ENCODE results near the gene JARID2. TPM values are rescaled to one million over a fixed set of nuclear protein-coding genes. Genes with fewer than 3 reads are reported as not detected.

JARID2 gene
- total and polyA plus RNA-seq, 7 experiments from 2014 or later, result 6.9 to 39.6 (median 24.1) TPM

GRCh38 chr6:15260099-15260821, 14.4 kb downstream of the JARID2 start:
- H3K27me3 ChIP-seq (ENCODE audit: control insufficient read depth in 2 of 2, insufficient read depth in 2 of 2, low read length in 2 of 2), result no peaks in the 10 kb centered on the region
- intact Hi-C loops (cut with micrococcal nuclease), result no loop called here
- ChIA-PET POLR2A (interaction anchor here (0.6 kb wide), 1 partner anchor 13 kb away, joined by 3 read pairs; no protein-coding TSS in a partner anchor), CTCF (interaction anchor here (1.0 kb wide), 1 partner anchor 230 kb away, joined by 3 read pairs; no protein-coding TSS in a partner anchor)
- H3K4me3 ChIP-seq (ENCODE audit: low read length), result no peak overlapping the region
- ATAC-seq (no peak), DNase-seq (no peak)
- Mint-ChIP-seq H3K27me3 (no peaks in the 10 kb centered on the region), H3K27ac (peak overlapping the region in 8 of 9 donors; percentile 1 to 72 (median 64)), H3K36me3 (peaks cover 0 to 31% (median 7%) of the 10 kb centered on the region in 5 donors), H3K4me1 (peaks cover 85 to 98% (median 91%) of the 10 kb centered on the region in 7 donors), H3K9me3 (peaks cover 0 to 2% (median 0%) of the 10 kb centered on the region in 11 donors), H3K4me3 (peak overlapping the region in 4 of 10 donors; percentile 3 to 36 (median 4))
- H3K4me1 ChIP-seq (ENCODE audit: control insufficient read depth in 2 of 2, insufficient read depth in 2 of 2, low read length in 2 of 2), result peaks cover 18 to 51% of the 10 kb centered on the region in 2 donors
- H3K9me3 ChIP-seq (ENCODE audit: control insufficient read depth in 2 of 3, low read length in 3 of 3), result no peaks in the 10 kb centered on the region
- peak overlapping the region; percentile 43 for H3K27ac ChIP-seq (ENCODE audit: low read depth, low read length)
- H3K36me3 ChIP-seq (ENCODE audit: control insufficient read depth in 2 of 3, insufficient read depth in 3 of 3, low read length in 3 of 3), result no peaks in the 10 kb centered on the region

DNA sequence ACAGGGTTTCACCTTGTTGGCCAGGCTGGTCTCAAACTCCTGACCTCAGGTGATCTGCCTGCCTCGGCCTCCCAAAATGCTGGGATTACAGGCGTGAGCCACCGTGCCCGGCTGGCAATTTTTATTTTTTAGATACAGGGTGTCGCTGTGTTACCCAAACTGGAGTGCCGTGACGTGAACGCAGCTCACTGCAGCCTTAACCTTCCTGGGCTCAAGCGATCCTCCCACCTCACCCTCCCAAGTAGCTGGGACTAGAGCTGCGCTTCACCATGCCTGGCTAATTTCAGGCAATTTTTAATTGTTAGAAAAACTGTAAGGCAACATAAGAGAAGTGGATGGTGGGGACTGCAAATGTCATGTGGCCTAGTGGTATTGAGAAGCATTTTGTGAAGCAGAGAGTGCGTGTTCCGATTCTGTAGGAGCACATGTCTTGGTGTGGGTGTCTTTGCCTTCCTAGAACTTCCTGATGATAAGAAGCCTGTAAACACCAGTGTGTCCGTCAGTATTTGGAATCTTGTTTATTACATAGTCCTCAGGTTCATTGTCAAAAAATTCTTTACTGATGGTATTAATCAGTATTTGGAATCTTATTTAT, 18.0 kb downstream of the JARID2 start:
- no peaks in the 10 kb centered on the region for H3K9me3 ChIP-seq (ENCODE audit: control insufficient read depth in 2 of 3, low read length in 3 of 3)
- H3K4me1 ChIP-seq (ENCODE audit: control insufficient read depth in 2 of 2, insufficient read depth in 2 of 2, low read length in 2 of 2), result peaks cover 15 to 59% of the 10 kb centered on the region in 2 donors
- ATAC-seq (no peak), DNase-seq (no peak)
- Mint-ChIP-seq H3K27me3 (no peaks in the 10 kb centered on the region), H3K27ac (peak overlapping the region in 7 of 9 donors; percentile 16 to 71 (median 40)), H3K4me1 (peaks cover 88 to 98% (median 92%) of the 10 kb centered on the region in 7 donors), H3K4me3 (peak overlapping the region; percentile 49 to 79 (median 71)), H3K36me3 (peaks cover 0 to 15% (median 4%) of the 10 kb centered on the region in 5 donors), H3K9me3 (peaks cover 0 to 2% (median 0%) of the 10 kb centered on the region in 11 donors)
- H3K27me3 ChIP-seq (ENCODE audit: control insufficient read depth in 2 of 2, insufficient read depth in 2 of 2, low read length in 2 of 2), result no peaks in the 10 kb centered on the region
- H3K4me3 ChIP-seq (ENCODE audit: low read length), result no peak overlapping the region
- CTCF ChIA-PET, result no interaction called here
- no peaks in the 10 kb centered on the region for H3K36me3 ChIP-seq (ENCODE audit: control insufficient read depth in 2 of 3, insufficient read depth in 3 of 3, low read length in 3 of 3)
- no peak overlapping the region for H3K27ac ChIP-seq (ENCODE audit: low read depth, low read length)
- POLR2A ChIA-PET, result interaction anchor here (1.0 kb wide), 1 partner anchor 18 kb away, joined by 3 read pairs; the partner anchor contains the start of gene JARID2
- intact Hi-C loops (cut with micrococcal nuclease), result loop anchor here in 1 of 2 donors (2.0 kb wide), 1 partner anchor 15 kb away; no protein-coding TSS in a partner anchor

DNA sequence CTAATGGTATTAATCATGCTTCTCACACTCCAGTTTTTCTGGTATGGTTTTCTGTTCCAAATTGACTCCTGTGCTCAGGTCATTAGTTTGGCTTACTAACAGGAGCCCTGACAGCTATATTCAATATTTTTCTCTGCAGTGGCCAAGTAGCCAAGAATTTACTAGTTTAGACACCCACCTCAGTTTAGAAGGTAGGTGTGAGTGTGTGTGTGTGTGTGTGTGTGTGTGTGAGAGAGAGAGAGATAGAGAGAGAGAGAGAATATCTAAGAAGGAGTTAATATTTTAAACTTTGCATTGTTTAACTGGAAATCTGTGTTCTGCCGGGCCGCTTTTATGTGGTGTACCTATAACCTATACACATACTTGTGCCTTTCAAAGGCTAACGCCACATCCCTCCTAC, 18.5 kb downstream of the JARID2 start:
- ChIA-PET CTCF (interaction anchor here (0.6 to 0.7 kb wide), 3 partner anchors 14 to 1546 kb away, joined by 3 to 4 read pairs (median 3); no protein-coding TSS in a partner anchor), POLR2A (interaction anchor here (0.9 to 1.0 kb wide), 3 partner anchors 12 to 19 kb away, joined by 3 to 4 read pairs (median 3); partner anchors contain the start of gene JARID2)
- peak overlapping the region; percentile 49 to 79 (median 71) for H3K4me3 Mint-ChIP-seq
- Histone ChIP-seq H3K4me3 (ENCODE audit: low read length) (no peak overlapping the region), H3K9me3 (ENCODE audit: control insufficient read depth in 2 of 3, low read length in 3 of 3) (no peaks in the 10 kb centered on the region), H3K27me3 (ENCODE audit: control insufficient read depth in 2 of 2, insufficient read depth in 2 of 2, low read length in 2 of 2) (no peaks in the 10 kb centered on the region), H3K4me1 (ENCODE audit: control insufficient read depth in 2 of 2, insufficient read depth in 2 of 2, low read length in 2 of 2) (peaks cover 13 to 54% of the 10 kb centered on the region in 2 donors), H3K27ac (ENCODE audit: low read depth, low read length) (no peak overlapping the region), H3K36me3 (ENCODE audit: control insufficient read depth in 2 of 3, insufficient read depth in 3 of 3, low read length in 3 of 3) (no peaks in the 10 kb centered on the region)
- no peaks in the 10 kb centered on the region for H3K27me3 Mint-ChIP-seq
- ATAC-seq, result no peak
- peaks cover 0 to 2% (median 0%) of the 10 kb centered on the region in 11 donors for H3K9me3 Mint-ChIP-seq
- H3K36me3 Mint-ChIP-seq, result peaks cover 0 to 14% (median 4%) of the 10 kb centered on the region in 5 donors
- no peak for DNase-seq
- intact Hi-C loops (cut with micrococcal nuclease), result loop anchor here in 1 of 2 donors (2.0 kb wide), 1 partner anchor 16 kb away; no protein-coding TSS in a partner anchor
- peaks cover 85 to 98% (median 91%) of the 10 kb centered on the region in 7 donors for H3K4me1 Mint-ChIP-seq
- H3K27ac Mint-ChIP-seq, result peak overlapping the region in 7 of 9 donors; percentile 1 to 71 (median 23)

DNA sequence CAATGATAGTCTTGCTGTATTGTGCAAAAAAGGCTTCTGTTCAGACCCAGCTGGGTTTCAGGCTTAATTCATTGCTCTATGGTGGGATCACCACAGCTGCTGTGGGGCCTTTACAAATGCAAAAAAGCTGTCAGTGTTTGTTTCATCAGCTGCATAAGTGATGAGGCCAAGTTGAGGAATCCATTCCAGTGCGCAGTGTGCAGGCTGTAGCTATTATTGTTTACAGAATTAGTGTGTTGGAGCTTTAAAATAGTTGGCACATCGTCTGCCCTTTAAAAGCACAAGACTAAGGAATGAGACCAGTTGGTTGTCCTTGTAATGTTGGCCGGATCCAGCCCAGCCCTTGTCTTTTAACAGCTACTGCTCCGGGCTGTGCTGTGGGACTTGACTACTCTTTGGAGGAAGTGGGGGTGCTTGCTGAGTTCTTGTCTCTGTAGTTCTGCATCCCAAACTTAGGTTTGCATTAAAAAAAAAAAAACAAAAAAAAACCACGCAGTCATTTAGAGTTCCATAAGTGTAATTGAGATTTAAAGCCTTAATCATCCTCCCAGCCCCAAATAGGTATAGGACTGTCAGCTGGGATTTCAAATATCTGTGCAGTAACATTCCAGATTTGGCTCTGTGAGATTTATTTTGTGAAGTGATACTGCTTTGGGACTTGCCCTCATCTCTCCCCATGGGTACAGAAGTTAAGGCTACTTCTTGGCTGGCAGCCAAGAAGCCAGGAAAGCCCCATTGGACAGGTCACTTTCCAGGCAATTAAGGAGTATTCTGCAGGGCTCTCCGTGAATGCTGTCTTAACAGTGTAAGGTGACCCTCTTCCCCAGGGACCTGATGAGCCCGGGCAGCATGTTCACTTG, 19.3 kb downstream of the JARID2 start:
- intact Hi-C loops (cut with micrococcal nuclease), result loop anchor here (1.0 to 5.0 kb wide), 3 partner anchors 16 to 37 kb away; no protein-coding TSS in a partner anchor
- Histone ChIP-seq H3K4me1 (ENCODE audit: control insufficient read depth in 2 of 2, insufficient read depth in 2 of 2, low read length in 2 of 2) (peaks cover 13 to 52% of the 10 kb centered on the region in 2 donors), H3K27me3 (ENCODE audit: control insufficient read depth in 2 of 2, insufficient read depth in 2 of 2, low read length in 2 of 2) (no peaks in the 10 kb centered on the region), H3K27ac (ENCODE audit: low read depth, low read length) (no peak overlapping the region), H3K4me3 (ENCODE audit: low read length) (no peak overlapping the region), H3K36me3 (ENCODE audit: control insufficient read depth in 2 of 3, insufficient read depth in 3 of 3, low read length in 3 of 3) (no peaks in the 10 kb centered on the region), H3K9me3 (ENCODE audit: control insufficient read depth in 2 of 3, low read length in 3 of 3) (no peaks in the 10 kb centered on the region)
- H3K9me3 Mint-ChIP-seq, result peaks cover 0 to 2% (median 0%) of the 10 kb centered on the region in 11 donors
- H3K27me3 Mint-ChIP-seq, result no peaks in the 10 kb centered on the region
- CTCF ChIA-PET, result interaction anchor here (0.6 to 0.7 kb wide), 4 partner anchors 13 to 1547 kb away, joined by 3 to 4 read pairs (median 3); no protein-coding TSS in a partner anchor
- peaks cover 81 to 98% (median 90%) of the 10 kb centered on the region in 7 donors for H3K4me1 Mint-ChIP-seq
- ATAC-seq (no peak), DNase-seq (no peak)
- peak overlapping the region in 4 of 9 donors; percentile 1 to 71 (median 39) for H3K27ac Mint-ChIP-seq
- POLR2A ChIA-PET, result interaction anchor here (0.9 to 1.1 kb wide), 4 partner anchors 12 to 20 kb away, joined by 3 to 6 read pairs (median 4); partner anchors contain the start of gene JARID2
- peak overlapping the region; percentile 26 to 79 (median 68) for H3K4me3 Mint-ChIP-seq
- peaks cover 0 to 13% (median 8%) of the 10 kb centered on the region in 5 donors for H3K36me3 Mint-ChIP-seq

- Mint-ChIP-seq H3K36me3 (peaks cover 0 to 13% (median 8%) of the 10 kb centered on the region in 5 donors), H3K27me3 (no peaks in the 10 kb centered on the region), H3K4me1 (peaks cover 74 to 98% (median 88%) of the 10 kb centered on the region in 7 donors), H3K27ac (peak overlapping the region in 4 of 9 donors; percentile 4 to 60 (median 26)), H3K9me3 (peaks cover 0 to 2% (median 0%) of the 10 kb centered on the region in 11 donors), H3K4me3 (peak overlapping the region in 9 of 10 donors; percentile 6 to 79 (median 63))
- intact Hi-C loops (cut with micrococcal nuclease), result loop anchor here (1.0 to 5.0 kb wide), 4 partner anchors 15 to 37 kb away; no protein-coding TSS in a partner anchor
- Histone ChIP-seq H3K27ac (ENCODE audit: low read depth, low read length) (no peak overlapping the region), H3K27me3 (ENCODE audit: control insufficient read depth in 2 of 2, insufficient read depth in 2 of 2, low read length in 2 of 2) (no peaks in the 10 kb centered on the region), H3K9me3 (ENCODE audit: control insufficient read depth in 2 of 3, low read length in 3 of 3) (no peaks in the 10 kb centered on the region), H3K4me3 (ENCODE audit: low read length) (no peak overlapping the region), H3K4me1 (ENCODE audit: control insufficient read depth in 2 of 2, insufficient read depth in 2 of 2, low read length in 2 of 2) (peaks cover 13 to 52% of the 10 kb centered on the region in 2 donors), H3K36me3 (ENCODE audit: control insufficient read depth in 2 of 3, insufficient read depth in 3 of 3, low read length in 3 of 3) (no peaks in the 10 kb centered on the region)
- POLR2A ChIA-PET, result interaction anchor here (0.6 to 1.1 kb wide), 3 partner anchors 16 to 197 kb away, joined by 3 to 6 read pairs (median 4); no protein-coding TSS in a partner anchor
- CTCF ChIA-PET, result interaction anchor here (0.7 kb wide), 1 partner anchor 157 kb away, joined by 3 read pairs; no protein-coding TSS in a partner anchor
- no peak for DNase-seq
- ATAC-seq, result no peak
Measured at GRCh38 chr6:15265787-15266186, 19.9 kb downstream of the JARID2 start.
